GM18498 (cell line): ENCODE measurements around the gene IER2.

Source experiments
- ATAC-seq: cut with Tn5 transposase; IDR thresholded peaks from one replicate; pipeline ENCODE4 v1.9.1; 2021; ENCODE audit warnings: mild to moderate bottlenecking, moderate library complexity; ENCODE audit not compliant: unreplicated experiment

IER2 gene

DNA sequence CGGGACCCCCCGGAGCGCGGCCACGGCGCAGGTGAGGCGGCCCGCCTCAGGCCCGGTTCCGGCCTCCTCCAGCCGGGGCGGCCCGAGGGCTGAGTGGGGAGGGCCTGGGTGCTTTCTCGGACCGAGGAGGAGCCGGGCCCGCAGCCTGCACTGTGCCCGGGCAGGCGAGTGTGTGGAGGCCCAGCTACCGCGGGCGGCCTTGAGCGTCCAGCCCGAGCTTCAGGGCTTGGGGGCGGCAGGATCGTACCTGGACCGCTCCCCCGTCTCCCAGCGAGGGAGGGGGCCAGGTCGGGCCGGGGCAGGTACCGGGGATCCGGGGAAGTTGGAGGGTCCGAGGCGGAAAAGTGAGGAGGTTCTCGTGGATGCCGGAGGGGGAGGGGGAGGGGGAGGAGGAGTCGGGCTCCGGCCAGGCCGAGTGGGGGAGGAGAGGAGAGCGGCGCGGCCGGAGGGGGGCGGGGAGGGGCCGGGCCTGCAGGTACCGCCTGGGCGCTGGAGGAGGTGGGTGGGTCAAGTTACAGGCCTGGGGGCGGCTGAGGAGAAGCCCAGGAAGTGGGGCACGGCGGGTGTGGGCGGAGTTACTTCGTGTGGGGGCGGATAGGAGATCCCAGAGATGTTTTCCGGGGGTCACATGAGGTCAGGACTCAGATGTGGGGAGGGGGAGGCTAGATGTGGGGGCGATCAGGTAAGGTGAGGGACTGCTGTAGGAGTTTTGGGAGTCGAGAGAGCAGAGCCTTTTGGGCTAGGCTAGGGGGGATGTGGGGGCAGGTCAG is 31.6 kb upstream of the IER2 start:
- peak; percentile 17 for ATAC-seq

DNA sequence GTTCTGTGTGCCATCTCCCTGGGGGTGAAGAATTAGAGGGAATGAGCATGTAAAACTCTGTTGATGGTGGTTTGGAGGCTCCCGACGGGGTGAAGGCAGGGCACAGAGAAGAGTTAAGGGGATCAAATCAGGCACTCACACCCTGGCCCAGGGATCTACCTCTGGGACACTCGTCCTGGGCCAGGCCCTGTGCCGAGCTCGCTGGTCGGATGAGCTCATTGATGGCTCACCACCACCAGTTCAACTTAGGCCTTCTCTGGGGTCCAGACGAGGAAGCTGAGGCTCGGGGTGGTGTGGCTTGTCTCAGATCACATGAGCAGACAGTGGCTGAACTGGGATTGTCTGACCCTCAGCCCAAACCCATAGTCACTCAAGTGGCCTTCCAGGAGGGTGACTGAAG is 30.6 kb upstream of the IER2 start:
- ATAC-seq, result no peak

DNA sequence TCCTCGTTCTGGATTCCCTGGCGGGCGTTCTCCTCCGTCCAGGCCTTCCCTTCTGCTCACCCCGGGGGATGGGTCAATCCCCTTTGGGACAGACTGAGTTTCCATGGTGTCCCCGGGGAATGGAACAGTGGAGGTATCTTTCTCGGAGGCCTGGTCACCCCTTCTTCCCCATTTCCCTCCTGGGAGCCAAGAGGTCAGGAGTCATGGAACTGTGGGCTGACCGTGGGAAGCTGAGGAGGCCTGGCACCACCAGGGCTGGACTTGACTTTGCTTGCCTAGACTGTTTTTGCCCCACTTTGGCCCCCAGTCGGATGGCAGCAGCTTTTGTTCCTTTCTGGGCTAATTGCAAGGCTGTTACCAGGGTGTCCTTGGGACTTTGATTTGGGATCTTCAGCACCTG is 30.2 kb upstream of the IER2 start:
- ATAC-seq, result no peak

DNA sequence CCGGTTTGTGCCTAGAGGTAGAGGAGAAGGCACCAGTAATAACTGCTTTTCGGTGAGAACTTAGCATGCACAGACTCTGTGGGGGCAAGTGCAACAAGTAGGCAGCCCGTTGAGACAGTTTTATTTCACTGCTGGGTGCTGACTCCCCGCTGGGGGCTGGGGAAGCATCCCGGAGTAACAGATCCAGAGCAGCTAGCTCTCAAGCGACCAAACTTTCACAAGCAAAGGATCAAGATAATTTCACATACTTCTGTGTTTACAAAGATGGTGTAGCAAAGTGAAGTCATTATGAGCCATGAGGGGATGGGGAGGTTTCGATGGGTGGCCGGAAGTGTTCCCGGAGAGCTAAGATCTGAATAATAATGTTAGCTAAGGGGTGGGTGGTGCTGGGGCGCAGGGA is 29.4 kb upstream of the IER2 start:
- no peak for ATAC-seq

DNA sequence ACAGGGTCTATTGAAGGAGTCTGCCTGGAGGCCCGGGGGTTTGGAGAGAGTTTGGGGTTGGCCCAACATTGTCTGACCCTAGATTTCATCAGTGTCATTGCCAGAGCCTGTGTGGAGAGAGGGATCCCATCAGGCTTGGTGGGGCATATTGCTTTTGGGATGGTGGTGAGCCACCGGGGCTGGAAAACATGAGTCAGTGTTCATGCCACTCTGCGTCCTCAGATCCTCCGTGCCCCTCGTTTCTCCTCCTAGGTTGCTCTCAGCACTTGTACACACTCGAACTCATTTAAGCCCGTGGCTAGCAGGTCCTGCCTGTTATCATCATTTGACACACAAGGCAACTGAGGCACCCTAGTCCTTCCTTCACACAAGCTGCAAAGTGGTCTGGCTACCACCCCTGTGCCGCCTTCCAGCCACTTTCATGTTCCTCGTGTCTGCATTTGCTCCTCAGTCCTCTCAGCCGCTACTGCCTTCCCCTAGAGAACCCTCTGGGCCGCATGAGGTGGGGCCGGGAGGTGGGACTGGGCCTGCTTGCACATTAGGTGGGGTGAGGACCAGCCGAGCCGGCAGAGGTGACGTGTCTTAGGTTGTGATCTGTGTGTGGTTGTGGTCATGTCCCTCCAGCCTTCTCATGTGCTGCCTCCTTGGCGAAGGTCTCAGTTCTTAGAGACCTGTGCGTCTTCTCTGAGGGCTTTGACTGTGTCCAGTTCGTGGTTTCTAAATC is 28.5 kb upstream of the IER2 start:
- ATAC-seq, result no peak

DNA sequence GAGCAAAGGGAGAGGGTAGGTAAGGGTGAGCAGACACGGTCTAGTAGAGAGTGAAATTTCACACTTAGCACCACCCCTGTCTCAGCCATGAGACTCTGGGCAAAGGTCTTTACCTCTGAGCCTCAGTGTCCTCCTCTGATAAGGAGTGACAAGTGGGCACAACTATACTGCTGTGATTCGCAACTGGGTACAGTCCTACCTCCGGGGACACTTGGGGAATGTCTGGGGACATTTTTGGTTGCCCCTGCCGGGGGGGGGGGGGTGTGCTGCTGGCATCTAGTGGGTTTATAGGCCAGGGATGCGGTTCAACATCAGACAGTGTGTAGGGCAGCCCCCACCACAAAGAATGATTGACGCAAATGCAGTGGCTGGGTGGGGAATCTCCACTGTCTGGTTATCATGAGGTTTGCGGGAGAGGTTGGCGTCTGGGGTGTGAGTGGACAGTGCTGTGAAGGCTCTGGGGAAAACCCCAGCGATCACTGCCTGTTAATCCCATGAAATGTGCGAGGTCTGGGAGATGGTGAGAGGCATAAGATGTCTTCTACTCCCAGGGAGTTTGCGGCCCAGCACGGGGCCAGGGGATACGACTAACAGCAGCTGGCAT is 27.8 kb upstream of the IER2 start:
- ATAC-seq, result no peak

DNA sequence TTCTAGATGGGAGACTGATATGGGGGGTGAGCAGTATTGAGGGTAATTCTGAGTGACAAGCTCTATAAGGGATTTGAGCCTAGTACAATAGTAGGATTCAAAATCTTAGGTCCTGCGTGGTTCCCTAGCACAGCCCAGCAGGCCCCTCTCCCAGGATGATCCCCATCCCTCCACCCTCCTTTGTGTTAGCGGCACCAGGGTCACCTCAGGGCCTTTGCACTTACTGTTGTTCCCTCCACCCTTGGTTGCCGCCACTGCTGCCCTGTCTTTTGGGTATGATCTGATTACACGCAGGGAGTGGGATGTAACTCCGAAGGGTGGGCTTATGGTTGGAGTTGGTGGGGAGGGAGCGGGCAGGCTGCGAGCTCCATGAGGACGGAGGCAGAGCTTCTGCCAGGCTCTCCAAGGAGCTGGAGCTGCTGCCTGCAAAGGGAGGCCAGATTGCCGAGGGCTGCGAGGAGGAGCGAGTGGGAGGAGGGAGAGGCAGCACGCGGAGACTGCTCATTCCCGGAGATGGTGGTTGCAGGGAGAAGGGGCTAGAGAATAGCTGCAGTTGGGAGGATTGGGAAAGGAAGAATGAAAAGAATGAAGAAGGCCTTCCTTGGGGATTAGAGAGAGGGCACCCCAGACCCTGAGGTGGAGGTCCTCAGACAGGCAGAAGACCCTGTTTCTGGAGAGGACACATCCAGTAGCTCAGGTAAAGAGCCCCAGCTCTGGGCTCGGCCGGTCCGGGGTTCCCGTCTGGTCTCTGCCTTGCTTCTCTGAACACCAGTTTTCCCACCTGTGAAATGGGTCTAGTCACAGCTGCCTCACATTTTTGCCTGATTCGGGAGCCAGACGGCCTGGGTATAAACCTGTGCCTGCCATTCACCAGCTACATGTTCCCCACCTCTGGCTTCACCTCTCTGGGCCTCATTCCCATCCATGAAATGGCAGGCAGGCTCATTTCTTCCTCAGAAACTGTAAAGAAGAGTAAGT is 26.9 kb upstream of the IER2 start:
- no peak for ATAC-seq

DNA sequence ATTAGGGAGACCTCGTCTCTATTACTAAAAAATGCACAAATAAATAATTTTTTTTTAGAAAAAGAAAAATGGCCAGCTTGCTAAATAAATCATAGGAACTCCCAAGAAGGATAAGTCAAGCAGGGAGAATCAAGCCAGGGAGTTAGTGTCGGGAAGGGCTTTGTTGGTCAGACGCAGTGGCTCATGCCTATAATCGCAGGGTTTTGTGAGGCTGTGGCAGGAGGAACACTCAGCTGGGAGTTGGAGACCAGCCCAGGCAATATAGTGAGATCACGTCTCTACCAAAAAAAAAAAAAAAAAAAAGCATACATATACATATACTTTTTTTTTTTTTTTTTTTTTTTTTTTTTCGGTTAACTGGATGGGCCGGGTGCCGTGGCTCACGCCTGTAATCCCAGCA is 23.2 kb upstream of the IER2 start:
- no peak for ATAC-seq

DNA sequence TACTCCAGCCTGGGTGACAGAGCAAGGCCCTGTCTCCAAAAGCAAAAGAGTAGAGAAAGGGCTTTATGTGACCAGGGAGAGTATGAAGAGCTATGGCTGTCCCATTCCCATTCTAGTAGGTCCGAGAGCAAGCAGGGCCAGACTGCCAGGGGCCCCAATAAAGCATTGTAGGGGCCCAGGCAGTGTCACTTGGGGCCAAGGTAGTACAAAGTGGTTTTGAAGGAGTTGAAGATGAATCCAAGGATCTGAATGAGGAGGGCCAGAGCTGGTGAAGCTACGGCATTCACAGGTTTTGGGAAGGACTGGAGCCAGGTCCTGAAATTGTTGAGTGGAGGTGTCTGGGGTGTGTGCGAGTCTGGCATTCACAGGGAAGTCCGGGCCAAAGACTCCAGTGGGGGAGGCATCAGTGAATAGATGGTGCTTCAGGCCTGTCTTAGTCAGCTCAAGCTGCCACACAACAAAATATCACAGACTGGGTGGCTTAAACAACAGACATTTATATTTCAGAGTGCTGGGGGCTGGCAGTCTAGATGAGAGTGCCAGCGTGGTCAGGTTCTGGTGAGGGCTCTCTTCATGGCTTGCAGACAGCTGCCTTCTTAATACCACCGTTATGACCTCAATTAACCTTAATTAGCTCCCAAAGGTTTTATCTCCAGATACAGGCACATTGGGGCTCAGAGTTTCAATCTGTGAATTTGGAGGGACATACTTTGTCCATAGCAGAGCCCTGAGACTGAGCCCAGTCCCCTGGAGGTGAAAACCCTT is 22.2 kb upstream of the IER2 start:
- ATAC-seq, result no peak

DNA sequence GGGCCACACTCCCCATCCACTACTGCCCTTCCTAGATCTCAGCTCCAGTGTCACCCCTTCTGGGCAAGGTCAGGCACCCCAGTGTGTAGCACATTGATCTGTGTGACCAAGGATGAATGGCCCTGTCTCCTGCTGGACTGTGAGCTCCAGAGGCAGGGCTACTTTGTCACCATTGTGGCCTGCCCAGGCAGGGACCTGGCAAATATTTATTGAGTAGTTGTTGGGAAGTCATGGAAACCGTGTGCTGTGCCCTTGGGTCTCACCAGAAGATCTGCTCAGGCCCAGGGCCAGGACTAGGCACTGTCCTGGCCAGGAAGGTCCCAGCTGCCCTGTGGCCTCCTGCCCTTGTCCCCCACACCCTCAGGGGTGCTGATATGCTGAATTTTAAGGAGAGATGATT is 21.6 kb upstream of the IER2 start:
- no peak for ATAC-seq

DNA sequence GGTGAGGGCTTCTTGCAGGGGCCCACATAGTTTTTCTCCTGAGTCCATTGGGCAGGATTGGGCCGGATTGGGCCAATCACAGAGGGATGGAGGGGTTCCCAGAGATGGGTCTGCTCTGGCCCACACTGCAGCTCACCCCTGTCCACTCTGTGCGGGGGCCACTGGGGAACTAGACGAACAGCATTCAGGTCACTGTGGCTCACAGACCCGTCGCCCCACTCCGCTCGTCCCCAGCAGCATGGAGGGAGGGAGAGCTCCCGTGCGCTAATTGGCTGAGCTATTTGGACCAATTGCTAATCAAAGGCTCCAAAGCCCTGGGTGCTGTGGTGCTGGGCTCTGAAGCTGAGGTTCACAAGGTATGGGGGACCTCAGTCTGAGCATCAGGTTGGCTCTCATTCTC is 20.8 kb upstream of the IER2 start:
- ATAC-seq, result no peak

DNA sequence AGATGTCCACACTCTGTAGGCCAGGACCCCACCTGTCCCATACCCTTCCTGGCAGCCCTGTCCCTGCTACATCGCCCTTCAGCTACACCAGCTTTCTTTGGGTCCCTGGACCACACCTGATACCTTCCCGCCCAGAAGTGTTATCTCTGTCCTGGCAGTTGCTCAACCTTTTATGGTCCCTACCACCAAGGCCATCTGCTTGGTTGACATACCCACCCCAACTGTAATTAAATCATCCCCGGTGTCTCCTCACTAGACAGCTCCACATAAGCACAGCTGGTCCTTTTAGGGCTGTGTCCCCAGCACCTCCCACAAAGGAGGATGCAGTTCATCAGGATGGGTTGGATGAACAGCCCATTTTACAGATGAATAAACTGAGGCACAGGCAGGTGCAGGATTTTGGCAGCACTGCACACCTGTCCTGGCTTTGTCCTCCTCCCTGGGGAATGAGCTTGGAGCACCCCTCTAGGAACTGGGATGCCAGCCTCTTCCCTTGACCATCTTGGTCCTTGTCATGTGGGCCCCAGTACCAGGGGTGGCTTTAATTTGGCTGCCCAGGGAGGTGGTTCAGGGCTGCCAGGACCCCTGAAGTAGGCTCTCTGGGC is 19.2 kb upstream of the IER2 start:
- no peak for ATAC-seq

DNA sequence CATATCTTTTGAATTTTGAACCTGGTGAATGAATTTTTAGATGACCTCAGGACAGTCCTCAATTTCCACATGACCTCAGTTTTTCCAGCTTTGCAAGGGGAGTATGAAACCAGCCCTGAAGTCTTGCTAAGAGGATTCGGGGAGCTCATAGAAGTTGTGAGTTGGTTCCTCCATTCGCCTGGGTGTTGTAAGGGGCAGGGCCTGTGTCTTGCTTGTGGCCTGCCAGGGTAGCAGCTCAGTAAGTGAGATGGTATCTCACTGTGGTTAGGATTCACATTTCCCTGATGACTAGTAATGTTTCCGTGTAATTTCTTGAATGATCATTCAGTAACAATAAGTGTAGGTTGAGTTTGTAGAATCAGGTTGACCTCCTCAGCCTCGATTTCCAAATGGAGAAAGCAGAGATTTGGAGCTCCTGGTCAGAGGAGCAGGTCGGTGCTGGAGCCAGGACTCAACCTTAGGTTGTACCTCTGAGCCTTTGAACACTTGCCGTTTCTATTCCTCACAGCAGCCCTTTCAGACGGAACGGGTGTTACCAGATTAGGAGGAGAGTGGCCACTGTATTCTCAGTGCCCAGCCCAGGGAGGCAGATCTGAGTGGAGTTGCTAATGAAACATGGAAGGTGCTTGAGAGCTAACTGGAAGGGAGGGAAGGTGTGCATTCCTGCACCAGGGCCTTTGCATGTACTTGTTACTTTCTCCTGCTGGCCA is 17.6 kb upstream of the IER2 start:
- ATAC-seq, result no peak

DNA sequence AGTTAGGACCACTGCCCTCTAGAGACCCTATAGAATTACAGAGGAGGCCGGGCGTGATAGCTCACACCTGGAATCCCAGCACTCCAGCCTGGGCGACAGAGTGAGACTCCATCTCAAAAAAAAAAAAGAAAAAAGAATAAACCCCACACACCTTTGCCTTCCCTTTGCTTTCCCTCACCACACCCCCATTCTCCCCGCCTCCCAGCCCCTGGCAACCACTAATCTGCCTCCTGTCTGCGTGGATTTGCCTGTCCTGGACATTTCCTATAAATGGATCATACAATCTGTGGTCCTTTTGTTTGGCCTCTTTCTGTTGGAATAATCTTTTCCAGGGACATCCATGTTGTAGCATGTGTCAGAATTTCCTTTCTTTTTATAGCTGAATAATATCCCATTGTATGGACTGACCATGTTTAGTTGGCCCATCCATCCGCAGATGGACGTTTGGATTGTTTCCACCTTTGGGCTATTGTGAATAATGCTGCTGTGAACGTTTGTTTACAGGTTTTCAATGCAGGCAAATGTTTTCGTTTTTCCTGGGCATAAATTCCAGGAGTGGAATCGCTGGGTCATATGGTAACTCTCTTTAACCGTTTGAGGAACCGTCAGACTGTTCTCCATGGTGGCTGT is 16.9 kb upstream of the IER2 start:
- ATAC-seq, result no peak

DNA sequence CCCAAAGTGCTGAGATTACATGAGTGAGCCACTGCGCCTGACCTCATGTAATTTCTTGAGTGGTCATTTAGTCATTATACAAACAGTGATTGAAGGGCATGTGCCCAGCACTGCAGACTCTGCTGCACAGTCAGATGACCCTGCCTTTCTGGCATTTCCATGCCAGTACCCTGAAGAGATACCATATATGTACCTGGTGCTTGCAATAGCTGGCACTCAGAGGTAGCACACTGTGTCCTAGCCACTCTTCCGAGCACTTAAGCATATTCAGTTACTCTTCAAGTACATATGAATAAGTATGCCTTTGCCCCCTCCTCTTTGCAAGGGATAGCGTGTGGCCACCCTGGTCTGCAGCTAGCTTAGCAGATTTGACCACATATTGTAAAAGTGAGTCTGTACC is 15.6 kb upstream of the IER2 start:
- ATAC-seq, result no peak

DNA sequence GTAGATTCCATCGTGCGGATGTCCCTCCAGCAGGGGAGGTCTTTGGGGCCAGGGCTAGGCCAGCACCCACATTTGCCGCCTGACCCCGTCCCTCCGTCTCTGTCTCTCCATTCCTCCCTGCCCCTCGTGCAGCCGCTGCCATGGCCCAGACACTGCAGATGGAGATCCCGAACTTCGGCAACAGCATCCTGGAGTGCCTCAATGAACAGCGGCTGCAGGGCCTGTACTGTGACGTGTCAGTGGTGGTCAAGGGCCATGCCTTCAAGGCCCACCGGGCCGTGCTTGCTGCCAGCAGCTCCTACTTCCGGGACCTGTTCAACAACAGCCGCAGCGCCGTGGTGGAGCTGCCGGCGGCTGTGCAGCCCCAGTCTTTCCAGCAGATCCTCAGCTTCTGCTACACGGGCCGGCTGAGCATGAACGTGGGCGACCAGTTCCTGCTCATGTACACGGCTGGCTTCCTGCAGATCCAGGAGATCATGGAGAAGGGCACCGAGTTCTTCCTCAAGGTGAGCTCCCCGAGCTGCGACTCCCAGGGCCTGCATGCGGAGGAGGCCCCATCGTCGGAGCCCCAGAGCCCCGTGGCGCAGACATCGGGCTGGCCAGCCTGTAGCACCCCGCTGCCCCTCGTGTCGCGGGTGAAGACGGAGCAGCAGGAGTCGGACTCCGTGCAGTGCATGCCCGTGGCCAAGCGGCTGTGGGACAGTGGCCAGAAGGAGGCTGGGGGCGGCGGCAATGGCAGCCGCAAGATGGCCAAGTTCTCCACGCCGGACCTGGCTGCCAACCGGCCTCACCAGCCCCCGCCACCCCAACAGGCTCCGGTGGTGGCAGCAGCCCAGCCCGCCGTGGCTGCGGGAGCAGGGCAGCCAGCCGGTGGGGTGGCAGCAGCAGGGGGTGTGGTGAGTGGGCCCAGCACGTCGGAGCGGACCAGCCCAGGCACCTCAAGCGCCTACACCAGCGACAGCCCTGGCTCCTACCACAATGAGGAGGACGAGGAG is 14.8 kb upstream of the IER2 start:
- no peak for ATAC-seq

DNA sequence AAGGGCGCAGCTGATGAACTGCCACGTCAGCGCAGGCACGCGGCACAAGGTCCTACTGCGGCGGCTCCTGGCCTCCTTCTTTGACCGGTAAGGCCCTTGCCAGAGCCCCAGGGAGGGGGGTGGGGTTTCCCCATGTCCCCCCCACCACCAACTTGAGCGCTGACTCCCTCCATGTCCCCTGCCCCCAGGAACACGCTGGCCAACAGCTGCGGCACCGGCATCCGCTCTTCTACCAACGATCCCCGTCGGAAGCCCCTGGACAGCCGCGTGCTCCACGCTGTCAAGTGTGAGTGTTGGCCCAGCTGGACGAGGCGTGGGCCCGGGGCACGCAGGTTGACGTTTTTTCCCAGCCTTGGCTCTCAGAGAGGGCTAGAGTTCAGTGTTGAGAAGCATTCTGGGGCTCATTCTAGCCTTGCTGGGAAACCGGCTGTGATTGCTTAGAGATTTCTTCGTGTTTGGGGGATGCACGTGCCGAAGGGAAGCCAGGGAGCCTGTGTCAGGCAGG is 12.9 kb upstream of the IER2 start:
- no peak for ATAC-seq
